GM12873 (cell line): ENCODE data around the gene SMIM38.

Experiments
- CTCF ChIP-seq: IDR thresholded peaks from 2 replicates; pipeline ENCODE4 v1.5.1; 2012; ENCODE audit warnings: low read depth, mild to moderate bottlenecking, moderate library complexity, low read length, control low read depth; ENCODE audit not compliant: insufficient read depth; ENCODE audit errors: missing control alignments

The SMIM38 gene

GRCh38 chr11:69183613-69184012 lies 27.9 kb downstream of the SMIM38 start:
- no peak for TF ChIP-seq CTCF

GRCh38 chr11:69186316-69187260 lies 30.9 kb downstream of the SMIM38 start:
- no peak for TF ChIP-seq CTCF

- no peak for TF ChIP-seq CTCF
Measured at GRCh38 chr11:69187540-69188065, 31.9 kb downstream of the SMIM38 start.

GRCh38 chr11:69189059-69189458 lies 33.3 kb downstream of the SMIM38 start:
- TF ChIP-seq CTCF: no peak

- no peak for TF ChIP-seq CTCF
Measured at GRCh38 chr11:69190796-69191536, 35.2 kb downstream of the SMIM38 start.

GRCh38 chr11:69192301-69192721 lies 36.6 kb downstream of the SMIM38 start:
- no peak for TF ChIP-seq CTCF

GRCh38 chr11:69193151-69193550 lies 37.4 kb downstream of the SMIM38 start:
- no peak for TF ChIP-seq CTCF
